K562 (cell line): ENCODE measurements around the gene ARL2. TPM values are rescaled to one million over a fixed set of nuclear protein-coding genes. Genes with fewer than 3 reads are reported as not detected.

Experiments used
- ATAC-seq: fragments of 200-7000 bp; cut with Tn5 transposase; 3 replicates; pipeline ENCODE4 v1.9.1; 2020; ENCODE audit warnings: moderate library complexity
- BruUV-seq: library from RNA; stranded (reverse); fragments of 400-500 nt; replicated peaks from 2 replicates; lab custom pipeline; 2021; lab: Mats Ljungman, UMichigan
- CTCF ChIA-PET: fragments of 300-600 bp; formaldehyde crosslinking; extraction: SDS; loops from one replicate; lab custom pipeline; 2021; ENCODE audit warnings: low intra/inter-chr PET ratio; lab: Yijun Ruan, JAX
- POLR2A ChIA-PET: fragments of 300-600, 350-650 bp; sonication (Branson Sonifier 250); formaldehyde crosslinking; extraction: SDS; loops from one replicate; lab custom pipeline; 2021; ENCODE audit warnings: antibody characterized with exemption, inconsistent platforms; lab: Yijun Ruan, JAX
- DNase-seq, 4 experiments: peaks; one replicate each; pipeline versions ENCODE4 v3.0.0 to v3.0.0-alpha.2; 2011 to 2018; ENCODE audit warnings: low spot score in 3 of 4, mixed read lengths in 3 of 4; ENCODE audit errors: extremely low read depth in 1 of 4
- FAIRE-seq: peaks from 2 replicates; lab custom pipeline; 2011; peaks lifted over from hg19 to GRCh38; lab: Jason Lieb, UNC
- H2AFZ ChIP-seq: 2 replicates; pipeline ENCODE4 v1.6.0; 2011; ENCODE audit warnings: low read depth, low read length, control low read depth, inconsistent platforms
- H3K27ac ChIP-seq: fragments of 200-600 bp; 3 replicates; pipeline ENCODE4 v1.8.0; 2011; ENCODE audit warnings: low read depth, mild to moderate bottlenecking, control low read depth, inconsistent platforms, low read length, moderate library complexity, mixed read lengths; ENCODE audit errors: extremely low read depth
- H3K27me3 ChIP-seq, 2 experiments: fragments of 300-600 bp in 1 of 2; 2 replicates in 1 of 2; 3 replicates in 1 of 2; pipeline versions ENCODE4 v1.6.0 to v1.8.0; 2011; ENCODE audit warnings: inconsistent platforms in 2 of 2, low read length in 2 of 2, mild to moderate bottlenecking in 1 of 2, mixed read lengths in 1 of 2, moderate library complexity in 1 of 2; ENCODE audit not compliant: control insufficient read depth in 2 of 2, insufficient read depth in 2 of 2
- H3K36me3 ChIP-seq: fragments of 300-600 bp; 3 replicates; pipeline ENCODE4 v1.8.0; 2011; ENCODE audit warnings: mild to moderate bottlenecking, low read length, inconsistent platforms; ENCODE audit not compliant: control insufficient read depth, insufficient read depth
- H3K4me1 ChIP-seq, 2 experiments: fragments of 200-600 bp in 1 of 2; replicated peaks in 1 of 2; 2 replicates in 1 of 2; 3 replicates in 1 of 2; pipeline versions ENCODE4 v1.5.1 to v1.8.0; 2011; ENCODE audit warnings: inconsistent platforms in 2 of 2, low read length in 2 of 2, mild to moderate bottlenecking in 1 of 2, mixed read lengths in 1 of 2, moderate library complexity in 1 of 2; ENCODE audit not compliant: control insufficient read depth in 2 of 2, insufficient read depth in 2 of 2
- H3K4me2 ChIP-seq: 2 replicates; pipeline ENCODE4 v1.6.1; 2011; ENCODE audit warnings: low read length, control low read depth, inconsistent platforms, mixed read lengths; ENCODE audit not compliant: insufficient read depth
- H3K4me3 ChIP-seq: fragments of 200-600 bp; sonication (generic), shearing (Covaris generic); 2 replicates; pipeline ENCODE4 v1.5.1; 2016; ENCODE audit warnings: control low read depth, inconsistent platforms
- H3K79me2 ChIP-seq: fragments of 200-600 bp; 3 replicates; pipeline ENCODE4 v1.8.0; 2011; ENCODE audit warnings: low read length, inconsistent platforms; ENCODE audit not compliant: control insufficient read depth, insufficient read depth
- H3K9ac ChIP-seq, 2 experiments: 2 replicates each; pipeline versions ENCODE4 v1.6.0 to v1.6.1; 2011; ENCODE audit warnings: low read depth in 2 of 2, low read length in 2 of 2, control low read depth in 1 of 2, inconsistent platforms in 1 of 2, mild to moderate bottlenecking in 1 of 2, mixed read lengths in 1 of 2; ENCODE audit not compliant: insufficient read depth in 1 of 2
- H3K9me1 ChIP-seq: one replicate; pipeline ENCODE4 v1.6.0; 2011; ENCODE audit warnings: inconsistent platforms, mild to moderate bottlenecking, low read length, moderate library complexity; ENCODE audit not compliant: control insufficient read depth, insufficient read depth
- H3K9me3 ChIP-seq: replicated peaks from 2 replicates; pipeline ENCODE4 v1.5.1; 2011; ENCODE audit warnings: low read depth, low read length, inconsistent platforms; ENCODE audit not compliant: control insufficient read depth, insufficient read depth
- H4K20me1 ChIP-seq: replicated peaks from 2 replicates; pipeline ENCODE4 v1.6.1; 2011; ENCODE audit warnings: low read length, inconsistent platforms, mixed read lengths; ENCODE audit not compliant: control insufficient read depth, insufficient read depth
- ATF7 ChIP-seq: fragments of 450-650 bp; IDR thresholded peaks from 2 replicates; pipeline ENCODE4 v1.7.1; 2014; ENCODE audit warnings: mild to moderate bottlenecking, moderate library complexity
- CBX3 ChIP-seq, 2 experiments: IDR thresholded peaks; 1 replicate in 1 of 2; 2 replicates in 1 of 2; pipeline ENCODE4 v1.6.1; 2012; ENCODE audit warnings: inconsistent platforms in 2 of 2, low read length in 2 of 2, borderline replicate concordance in 1 of 2, control low read depth in 1 of 2
- DMBX1 ChIP-seq: fragments of 250-450 bp; sonication (Bioruptor Pico); IDR thresholded peaks from 2 replicates; pipeline ENCODE4 v1.8.0; 2022; ENCODE audit warnings: inconsistent platforms, mild to moderate bottlenecking, moderate library complexity, borderline replicate concordance
- FOXA3 ChIP-seq, 2 experiments: fragments of 450-650 bp in 1 of 2; sonication (generic) in 1 of 2; formaldehyde crosslinking; IDR thresholded peaks in 1 of 2; conservative IDR thresholded peaks in 1 of 2; 2 replicates each; pipeline versions ENCODE4 v1.4.0 to v1.8.0; 2020 to 2022; ENCODE audit warnings: mild to moderate bottlenecking in 2 of 2, missing genetic modification reagents in 1 of 2
- GTF2F1 ChIP-seq: IDR thresholded peaks from 2 replicates; pipeline ENCODE4 v1.6.1; 2011; ENCODE audit warnings: low read depth, low read length, improper control_type of control experiment
- L3MBTL2 ChIP-seq: fragments of 450-650 bp; IDR thresholded peaks from 2 replicates; pipeline ENCODE4 v1.6.1; 2016; ENCODE audit warnings: mild to moderate bottlenecking, moderate library complexity
- PCBP1 ChIP-seq: fragments of 200-400 bp; formaldehyde crosslinking; IDR thresholded peaks from 2 replicates; pipeline ENCODE4 v1.6.1; 2018; ENCODE audit warnings: mild to moderate bottlenecking, low read depth, low read length; ENCODE audit not compliant: poor library complexity, severe bottlenecking
- TEAD1 ChIP-seq, 2 experiments: fragments of 450-650 bp in 1 of 2; sonication (generic) in 1 of 2; formaldehyde crosslinking; IDR thresholded peaks; 2 replicates each; pipeline versions ENCODE4 v1.4.0 to v1.8.0; 2020 to 2022; ENCODE audit warnings: mild to moderate bottlenecking in 2 of 2, missing genetic modification reagents in 1 of 2
- XRCC5 ChIP-seq: fragments of 200-400 bp; formaldehyde crosslinking; IDR thresholded peaks from 2 replicates; pipeline ENCODE4 v1.6.1; 2017; ENCODE audit warnings: low read depth, mild to moderate bottlenecking, low read length
- WGBS: fragments of 100-300 bp; shearing (Covaris generic); methylation state at CpG from one replicate; pipeline ENCODE4 v1.1.6; 2016; ENCODE audit warnings: low coverage, mixed read lengths; ENCODE audit not compliant: insufficient coverage; ENCODE audit errors: missing lambda C conversion rate; 5-methylcytosine and 5-hydroxymethylcytosine counted together
- in situ Hi-C: fragments of 300-500 bp; cut with MboI; formaldehyde crosslinking; loops from 4 replicates; pipeline ENCODE4 v1.15.0; 2018; ENCODE audit warnings: inconsistent platforms, mixed read lengths
- intact Hi-C: fragments of 100-400 bp; cut with micrococcal nuclease; formaldehyde crosslinking; loops from 2 replicates; pipeline ENCODE4 v1.14.2; 2022
- polyA plus RNA-seq, 8 experiments: library from polyadenylated mRNA; depleted of rRNA in 4 of 8; stranded (reverse) in 5 of 8; unstranded in 3 of 8; fragments of >200 nt; fragmentation: Nextera tagmentation in 2 of 8; fragmentation: Illumina TruSeq in 1 of 8; extraction: Ambion mirVana in 2 of 8; extraction: Trizol in 1 of 8; gene quantifications; 2 replicates each; pipeline versions ENCODE4 v1.2.1 to v1.2.3, GENCODE V29; 2011 to 2014; ENCODE audit warnings: inconsistent platforms in 1 of 8, missing spikeins in 1 of 8
- total RNA-seq, 7 experiments: library from RNA; depleted of rRNA in 6 of 7; stranded (reverse); fragments of >200 nt in 6 of 7; fragmentation: Illumina TruSeq in 2 of 7; extraction: Trizol in 2 of 7; gene quantifications; 2 replicates each; pipeline versions ENCODE4 v1.2.1 to v1.2.3, GENCODE V29; 2011 to 2021; ENCODE audit warnings: low replicate concordance in 1 of 7
- TF ChIP-seq, protein P1 (sequence below): fragments of 200-800 bp; sonication (Bioruptor generic); IDR thresholded peaks from 2 replicates; pipeline ENCODE4 v1.6.1; 2017; ENCODE audit warnings: missing genetic modification characterization, missing compliant biosample characterization
- TF ChIP-seq, protein P2 (sequence below): fragments of 250-450 bp; sonication (Bioruptor Pico); IDR thresholded peaks from 2 replicates; pipeline ENCODE4 v1.9.0; 2021; ENCODE audit warnings: mild to moderate bottlenecking, inconsistent platforms
- TF ChIP-seq, protein P3 (sequence below): sonication (generic); formaldehyde crosslinking; IDR thresholded peaks from 2 replicates; pipeline ENCODE4 v1.9.0; 2022; ENCODE audit warnings: mild to moderate bottlenecking, missing genetic modification reagents
- TF ChIP-seq, protein P4 (sequence below): fragments of 250-450 bp; sonication (Bioruptor Pico); IDR thresholded peaks from 2 replicates; pipeline ENCODE4 v1.4.0; 2020; ENCODE audit warnings: mild to moderate bottlenecking, moderate library complexity

The ARL2 gene
- total and polyA plus RNA-seq, 9 of the 15 experiments (the other 6 are each of a cell fraction or from before 2014, with no cell fraction given), result 5.7 to 154 (median 92.2) TPM

DNA sequence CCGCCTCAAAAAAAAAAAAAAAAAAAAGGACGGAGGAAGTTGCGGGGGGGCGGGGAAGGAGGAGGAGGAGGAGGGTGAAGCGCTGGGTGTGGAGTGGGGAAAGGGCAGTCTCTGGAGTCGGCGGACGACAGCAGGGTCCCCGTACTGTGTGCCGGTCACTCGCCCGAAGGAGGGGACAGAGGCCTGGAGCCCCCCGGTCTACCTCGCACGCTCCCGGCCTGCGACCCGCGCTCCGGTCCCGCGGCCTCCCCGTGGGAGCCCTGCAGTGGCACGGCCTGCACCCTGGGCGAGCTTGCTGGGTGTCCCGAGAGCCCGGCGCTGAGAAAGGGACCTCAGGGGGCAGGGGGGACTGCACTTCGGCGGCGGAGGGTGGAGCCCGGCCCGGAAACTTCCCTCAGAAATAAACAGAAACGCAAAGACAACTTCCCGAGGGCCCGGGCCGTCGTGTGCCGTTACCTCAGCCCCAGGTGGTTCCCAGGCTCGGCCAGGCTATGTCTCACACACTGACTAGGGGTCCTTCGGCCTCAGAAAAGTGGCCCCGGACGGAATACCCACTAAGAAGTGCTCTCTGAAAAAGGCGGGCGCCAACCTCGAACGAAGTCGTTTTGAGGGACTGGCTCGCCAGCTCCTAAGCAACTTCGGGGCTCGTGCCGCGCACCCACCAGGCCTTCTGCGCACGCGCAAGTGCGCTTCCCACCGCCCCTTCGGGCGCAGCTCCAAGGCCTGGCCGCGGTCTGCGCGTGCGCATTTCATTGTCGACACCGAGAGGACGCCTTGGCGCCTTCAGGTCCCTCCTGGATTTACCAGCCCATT is 42.3 kb upstream of the ARL2 start, which contains the start of gene MAJIN:
MAJIN (minus strand) TSS at position 688 of the 813 bp plus-strand sequence. CDS start 12,703 bp downstream, outside the sequence.
- peak within 1 kb of the TSS; percentile 52 to 76 for H3K9ac ChIP-seq
- no peaks in the 10 kb centered on the region for H3K9me3 ChIP-seq
- peak within 1 kb of the TSS; percentile 72 for H3K27ac ChIP-seq
- 0 out of 2 replicates have a peak within 1 kb of the TSS, but pooled peaks have one; percentile 2 for H3K4me3 ChIP-seq
- in situ Hi-C loops (no loop called here), intact Hi-C loops (no loop called here)
- no peaks in the 10 kb centered on the region for H3K79me2 ChIP-seq
- peaks cover 4 to 12% of the 10 kb centered on the region in 2 experiments; a peak in 4 of 5 replicates for H3K4me1 ChIP-seq
- peak within 1 kb of the TSS; percentile 81 for H3K4me2 ChIP-seq
- no peaks in the 10 kb centered on the region for H3K27me3 ChIP-seq
- FAIRE-seq (peak; percentile 81), DNase-seq (peak; percentile 92 to 95 (median 94)), ATAC-seq (peak; percentile 93)
- WGBS, result 31% methylated on average over 28 of the region's 69 CpGs
- ChIA-PET POLR2A (interaction anchor here (0.7 to 1.4 kb wide), 4 partner anchors 25 to 198 kb away, joined by 3 to 4 read pairs (median 4); partner anchors contain the start of genes BATF2, FAU, MRPL49 and SPDYC), CTCF (no interaction called here)
- H3K36me3 ChIP-seq, result no peaks in the 10 kb centered on the region
- no peaks in the 10 kb centered on the region for H4K20me1 ChIP-seq
- BruUV-seq, result no TSS peak
- H2AFZ ChIP-seq, result peak within 1 kb of the TSS; percentile 97
- H3K9me1 ChIP-seq, result no peaks in the 10 kb centered on the region
- TF ChIP-seq DMBX1 (CRISPR knock-in tag) (peak; percentile 56; the same call in 1 of the 2 replicates), L3MBTL2 (peak; percentile 100), TEAD1 (CRISPR knock-in tag; IDR thresholded peaks at IDR 0.05) (peak in 1 of 2 experiments; percentile 69; a peak in 1 of 4 replicates), GTF2F1 (0 out of 2 replicates have a peak, but pooled peaks have one; percentile 57), XRCC5 (no peak), PCBP1 (peak; percentile 74), CBX3 (IDR thresholded peaks at IDR 0.05; ENCODE audit: borderline replicate concordance in 1 of 2, low read length in 2 of 2) (peak in 1 of 2 experiments; percentile 75; a peak in 1 of 3 replicates), ATF7 (0 out of 2 replicates have a peak, but pooled peaks have one; percentile 17), FOXA3 (CRISPR knock-in tag; conservative IDR thresholded peaks at IDR 0.05 in 1 of 2, IDR thresholded peaks at IDR 0.05 in 1 of 2) (0 out of 4 replicates have a peak, but pooled peaks of 1 of the 2 experiments have one; percentile 54)
- TF ChIP-seq, protein P1, sequence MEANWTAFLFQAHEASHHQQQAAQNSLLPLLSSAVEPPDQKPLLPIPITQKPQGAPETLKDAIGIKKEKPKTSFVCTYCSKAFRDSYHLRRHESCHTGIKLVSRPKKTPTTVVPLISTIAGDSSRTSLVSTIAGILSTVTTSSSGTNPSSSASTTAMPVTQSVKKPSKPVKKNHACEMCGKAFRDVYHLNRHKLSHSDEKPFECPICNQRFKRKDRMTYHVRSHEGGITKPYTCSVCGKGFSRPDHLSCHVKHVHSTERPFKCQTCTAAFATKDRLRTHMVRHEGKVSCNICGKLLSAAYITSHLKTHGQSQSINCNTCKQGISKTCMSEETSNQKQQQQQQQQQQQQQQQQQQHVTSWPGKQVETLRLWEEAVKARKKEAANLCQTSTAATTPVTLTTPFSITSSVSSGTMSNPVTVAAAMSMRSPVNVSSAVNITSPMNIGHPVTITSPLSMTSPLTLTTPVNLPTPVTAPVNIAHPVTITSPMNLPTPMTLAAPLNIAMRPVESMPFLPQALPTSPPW, result peak; percentile 15; the same call in 1 of the 2 replicates
- TF ChIP-seq, protein P2, sequence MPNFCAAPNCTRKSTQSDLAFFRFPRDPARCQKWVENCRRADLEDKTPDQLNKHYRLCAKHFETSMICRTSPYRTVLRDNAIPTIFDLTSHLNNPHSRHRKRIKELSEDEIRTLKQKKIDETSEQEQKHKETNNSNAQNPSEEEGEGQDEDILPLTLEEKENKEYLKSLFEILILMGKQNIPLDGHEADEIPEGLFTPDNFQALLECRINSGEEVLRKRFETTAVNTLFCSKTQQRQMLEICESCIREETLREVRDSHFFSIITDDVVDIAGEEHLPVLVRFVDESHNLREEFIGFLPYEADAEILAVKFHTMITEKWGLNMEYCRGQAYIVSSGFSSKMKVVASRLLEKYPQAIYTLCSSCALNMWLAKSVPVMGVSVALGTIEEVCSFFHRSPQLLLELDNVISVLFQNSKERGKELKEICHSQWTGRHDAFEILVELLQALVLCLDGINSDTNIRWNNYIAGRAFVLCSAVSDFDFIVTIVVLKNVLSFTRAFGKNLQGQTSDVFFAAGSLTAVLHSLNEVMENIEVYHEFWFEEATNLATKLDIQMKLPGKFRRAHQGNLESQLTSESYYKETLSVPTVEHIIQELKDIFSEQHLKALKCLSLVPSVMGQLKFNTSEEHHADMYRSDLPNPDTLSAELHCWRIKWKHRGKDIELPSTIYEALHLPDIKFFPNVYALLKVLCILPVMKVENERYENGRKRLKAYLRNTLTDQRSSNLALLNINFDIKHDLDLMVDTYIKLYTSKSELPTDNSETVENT, result no peak
- TF ChIP-seq, protein P3, sequence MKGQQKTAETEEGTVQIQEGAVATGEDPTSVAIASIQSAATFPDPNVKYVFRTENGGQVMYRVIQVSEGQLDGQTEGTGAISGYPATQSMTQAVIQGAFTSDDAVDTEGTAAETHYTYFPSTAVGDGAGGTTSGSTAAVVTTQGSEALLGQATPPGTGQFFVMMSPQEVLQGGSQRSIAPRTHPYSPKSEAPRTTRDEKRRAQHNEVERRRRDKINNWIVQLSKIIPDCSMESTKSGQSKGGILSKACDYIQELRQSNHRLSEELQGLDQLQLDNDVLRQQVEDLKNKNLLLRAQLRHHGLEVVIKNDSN, result peak; percentile 66
- TF ChIP-seq, protein P4, sequence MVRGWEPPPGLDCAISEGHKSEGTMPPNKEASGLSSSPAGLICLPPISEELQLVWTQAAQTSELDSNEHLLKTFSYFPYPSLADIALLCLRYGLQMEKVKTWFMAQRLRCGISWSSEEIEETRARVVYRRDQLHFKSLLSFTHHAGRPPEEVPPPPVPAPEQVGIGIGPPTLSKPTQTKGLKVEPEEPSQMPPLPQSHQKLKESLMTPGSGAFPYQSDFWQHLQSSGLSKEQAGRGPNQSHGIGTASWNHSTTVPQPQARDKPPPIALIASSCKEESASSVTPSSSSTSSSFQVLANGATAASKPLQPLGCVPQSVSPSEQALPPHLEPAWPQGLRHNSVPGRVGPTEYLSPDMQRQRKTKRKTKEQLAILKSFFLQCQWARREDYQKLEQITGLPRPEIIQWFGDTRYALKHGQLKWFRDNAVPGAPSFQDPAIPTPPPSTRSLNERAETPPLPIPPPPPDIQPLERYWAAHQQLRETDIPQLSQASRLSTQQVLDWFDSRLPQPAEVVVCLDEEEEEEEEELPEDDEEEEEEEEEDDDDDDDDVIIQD (CRISPR knock-in tag), result no peak
